CD4-positive, alpha-beta T cell treated with Interferon gamma for 1 hour (primary cell): ENCODE results near the gene MIB2.
A peak's percentile ranks its signal among the peaks of the same experiment; 100 is the strongest.
"Not testable (repeated sequence)": the region's sequence is repeated elsewhere in the genome, so short reads cannot be mapped to it uniquely, and the experiment has no call there.

Experiments
- DNase-seq: peaks from one replicate; pipeline ENCODE4 v3.0.0-alpha.2; 2020

The MIB2 gene

GRCh38 chr1:1662830-1663560 is 47.7 kb downstream of the MIB2 start:
- not testable (repeated sequence) for DNase-seq

GRCh38 chr1:1664318-1664717 is 49.0 kb downstream of the MIB2 start:
- not testable (repeated sequence) for DNase-seq

- no peak for DNase-seq
Observed at GRCh38 chr1:1664941-1665814, 49.9 kb downstream of the MIB2 start.

DNA sequence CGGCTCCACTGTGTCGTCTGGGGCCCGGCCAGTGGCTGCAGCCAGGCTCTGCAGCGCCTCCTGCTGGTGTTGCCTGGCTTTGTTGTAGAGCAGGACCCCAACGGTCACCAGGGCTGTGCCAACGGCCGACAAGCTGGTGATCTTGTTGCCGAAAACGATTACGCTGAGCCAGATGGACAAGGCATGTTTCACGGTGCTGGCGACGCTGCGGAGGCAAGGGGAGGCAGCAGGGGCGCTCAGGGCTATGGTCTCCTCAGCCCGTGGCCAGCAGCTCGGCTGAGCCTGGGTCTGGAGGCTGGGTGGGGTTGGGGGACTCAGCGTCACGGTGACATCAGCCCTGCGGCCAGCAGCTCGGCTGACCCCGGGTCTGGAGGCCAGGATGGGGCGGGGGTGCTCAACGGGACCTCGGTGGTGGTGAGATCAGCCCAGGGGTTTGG is 50.5 kb downstream of the MIB2 start:
- DNase-seq, result peak; percentile 9

GRCh38 chr1:1666526-1666925 is 51.2 kb downstream of the MIB2 start:
- DNase-seq, result no peak

DNA sequence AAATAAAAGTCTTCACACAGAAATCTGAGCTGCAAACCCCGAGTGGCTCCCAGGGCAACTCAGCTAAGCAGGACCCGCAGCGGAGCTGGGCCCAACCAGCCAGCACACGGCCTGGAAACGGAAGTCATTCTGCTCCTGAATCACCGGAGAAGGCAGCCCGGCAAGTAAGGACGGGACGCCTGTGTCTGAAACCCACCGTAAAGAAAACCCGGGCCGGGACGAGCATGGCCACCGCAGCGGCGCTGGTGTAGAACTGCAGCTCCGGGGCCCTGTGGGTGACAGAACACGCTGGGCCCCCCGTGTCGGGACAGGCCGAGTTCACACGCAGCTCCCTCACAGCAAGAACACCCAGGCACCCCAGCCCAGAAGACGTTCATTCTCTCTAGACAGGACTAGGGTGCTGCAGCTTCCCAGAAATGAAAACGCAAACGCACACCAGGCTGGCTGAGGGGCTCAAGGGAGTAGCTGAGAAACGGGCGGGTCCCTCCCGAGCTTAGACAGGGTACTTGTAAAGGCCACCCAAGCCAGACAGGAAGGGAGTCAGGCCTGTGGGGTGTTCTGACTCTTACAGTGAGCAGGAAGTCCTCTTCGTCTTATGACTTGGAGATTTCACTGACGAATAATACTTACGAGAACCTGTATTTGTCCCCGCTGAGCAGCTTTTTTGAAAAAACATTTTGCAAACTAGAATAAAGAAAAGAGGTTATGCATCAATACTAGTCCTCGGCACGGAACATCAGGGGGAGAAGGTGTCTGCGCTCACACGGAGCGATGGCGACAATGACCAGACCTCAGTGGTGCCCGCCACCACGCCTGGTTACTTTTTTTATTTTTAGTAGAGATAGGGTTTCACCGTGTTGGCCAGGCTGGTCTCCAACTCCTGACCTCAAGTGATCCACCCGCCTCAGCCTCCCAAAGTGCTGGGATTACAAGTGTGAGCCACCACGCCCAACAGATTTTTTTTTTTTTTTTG is 54.5 kb downstream of the MIB2 start:
- no peak for DNase-seq

GRCh38 chr1:1670866-1671265 is 55.6 kb downstream of the MIB2 start:
- no peak for DNase-seq

DNA sequence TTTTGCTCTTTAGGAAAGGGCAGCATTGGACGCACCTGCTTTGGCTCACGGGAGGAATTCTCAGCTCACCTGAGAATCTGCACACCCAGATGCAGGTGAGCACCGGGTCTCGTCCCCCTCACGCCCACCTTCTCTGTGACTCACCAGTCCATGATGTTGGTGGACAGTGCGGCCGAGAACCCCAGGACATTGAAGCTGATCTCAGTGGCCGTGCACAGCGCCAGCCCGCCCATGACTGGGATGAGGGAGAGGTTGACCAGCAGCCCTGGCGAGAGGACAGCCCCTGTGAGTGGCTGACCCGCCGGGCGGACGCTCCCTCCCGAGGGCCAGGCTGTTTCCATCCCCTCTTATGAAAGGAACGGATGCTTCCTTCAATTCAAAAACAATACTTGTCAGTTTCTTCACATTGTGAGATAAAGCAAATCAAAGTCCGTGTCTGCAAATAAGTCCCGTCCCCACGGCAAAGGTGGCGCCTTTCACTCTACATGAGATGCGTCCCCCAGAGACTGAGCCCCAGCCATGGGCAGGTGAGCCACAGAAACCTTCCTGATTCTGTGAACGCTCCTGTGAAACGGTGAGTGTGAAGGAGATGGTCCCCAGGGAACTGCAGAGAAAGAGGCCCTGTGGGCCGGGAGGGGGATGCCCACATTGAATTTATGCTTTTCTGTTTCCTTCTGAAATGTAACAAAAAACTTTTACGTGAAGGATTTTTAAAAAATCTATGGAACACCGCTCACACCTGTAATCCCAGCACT is 56.2 kb downstream of the MIB2 start:
- no peak for DNase-seq

DNA sequence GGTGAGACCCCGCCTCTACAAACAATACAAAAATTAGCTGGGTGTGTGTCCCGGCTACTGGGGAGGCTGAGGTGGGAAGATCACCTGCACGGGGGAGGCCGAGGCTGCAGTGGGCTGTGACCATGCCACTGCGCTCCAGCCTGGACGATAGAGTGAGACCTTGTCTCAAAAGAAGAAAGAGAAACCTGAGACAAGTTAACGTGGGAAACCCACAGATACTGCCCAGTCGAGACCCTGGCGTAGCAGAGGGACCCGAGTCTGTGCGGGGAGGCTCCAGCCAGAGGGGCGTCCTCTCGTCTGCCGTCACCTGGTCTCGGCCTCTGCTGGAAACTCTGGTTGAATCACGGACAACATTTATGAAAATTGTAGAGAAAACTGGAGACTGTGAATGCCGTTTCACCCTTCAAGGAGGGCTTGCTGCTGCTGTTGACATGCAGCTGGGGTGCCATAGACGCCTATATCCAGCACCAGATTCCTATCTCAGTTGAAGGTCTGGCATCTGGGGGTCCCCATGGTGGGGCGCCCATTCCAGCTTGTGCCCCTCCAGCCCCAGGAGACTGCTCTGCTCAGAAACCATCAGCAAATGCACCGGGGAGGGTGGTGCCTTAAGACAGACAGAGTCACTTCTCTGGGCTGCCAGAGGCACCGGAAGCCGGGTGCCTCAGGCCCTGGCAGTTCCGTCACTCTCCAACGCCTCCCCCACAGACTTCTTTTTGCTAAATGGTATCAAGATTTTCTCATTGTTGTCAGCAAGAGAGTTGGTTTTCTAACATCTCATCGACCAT is 57.1 kb downstream of the MIB2 start:
- no peak for DNase-seq

GRCh38 chr1:1674806-1675205 is 59.5 kb downstream of the MIB2 start:
- DNase-seq, result not testable (repeated sequence)

GRCh38 chr1:1675218-1675617 is 59.9 kb downstream of the MIB2 start:
- DNase-seq, result not testable (repeated sequence)

- not testable (repeated sequence) for DNase-seq
Observed at GRCh38 chr1:1676087-1676486, 60.8 kb downstream of the MIB2 start.

DNA sequence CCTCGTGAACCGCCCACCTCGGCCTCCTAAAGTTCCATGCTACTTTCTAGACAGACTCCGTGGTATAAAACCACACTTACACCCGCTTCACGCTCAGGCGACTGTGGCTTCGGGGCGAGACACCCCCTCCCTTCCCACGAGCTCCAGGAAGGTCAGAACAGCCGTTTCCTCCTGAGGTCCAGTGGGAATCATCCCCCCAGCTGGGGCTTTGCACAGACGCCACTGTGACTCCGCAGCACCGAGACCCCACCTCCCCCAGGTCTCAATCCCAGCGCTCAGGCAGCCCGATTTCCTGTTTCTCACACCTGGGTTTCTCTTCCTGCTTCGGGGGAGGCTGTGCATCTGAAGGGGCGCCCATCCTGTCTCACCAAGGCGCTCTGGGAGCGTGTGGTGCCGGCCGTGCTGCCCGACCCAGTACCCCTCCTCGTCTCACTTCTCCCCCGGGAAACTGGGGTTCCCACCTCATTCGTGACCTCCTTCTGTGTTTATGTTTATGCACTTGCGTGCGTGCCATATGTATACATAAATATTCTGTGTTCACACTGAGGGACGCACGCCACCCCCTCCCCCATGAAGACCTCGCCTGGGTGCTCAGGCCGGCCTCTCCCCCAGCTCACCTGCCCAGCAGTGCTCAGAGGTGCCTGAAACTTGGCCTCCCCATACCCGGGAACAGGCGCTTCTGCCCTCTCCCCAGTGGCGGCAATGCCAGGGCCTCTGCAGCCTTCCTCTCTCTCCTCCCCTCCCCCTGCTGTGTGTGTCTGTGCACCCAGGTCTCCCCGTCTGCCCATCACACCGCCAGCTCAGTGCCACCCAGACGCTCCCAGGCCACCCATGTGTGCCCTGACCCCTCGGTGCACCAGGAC is 62.6 kb downstream of the MIB2 start:
- peak; percentile 48 for DNase-seq

DNA sequence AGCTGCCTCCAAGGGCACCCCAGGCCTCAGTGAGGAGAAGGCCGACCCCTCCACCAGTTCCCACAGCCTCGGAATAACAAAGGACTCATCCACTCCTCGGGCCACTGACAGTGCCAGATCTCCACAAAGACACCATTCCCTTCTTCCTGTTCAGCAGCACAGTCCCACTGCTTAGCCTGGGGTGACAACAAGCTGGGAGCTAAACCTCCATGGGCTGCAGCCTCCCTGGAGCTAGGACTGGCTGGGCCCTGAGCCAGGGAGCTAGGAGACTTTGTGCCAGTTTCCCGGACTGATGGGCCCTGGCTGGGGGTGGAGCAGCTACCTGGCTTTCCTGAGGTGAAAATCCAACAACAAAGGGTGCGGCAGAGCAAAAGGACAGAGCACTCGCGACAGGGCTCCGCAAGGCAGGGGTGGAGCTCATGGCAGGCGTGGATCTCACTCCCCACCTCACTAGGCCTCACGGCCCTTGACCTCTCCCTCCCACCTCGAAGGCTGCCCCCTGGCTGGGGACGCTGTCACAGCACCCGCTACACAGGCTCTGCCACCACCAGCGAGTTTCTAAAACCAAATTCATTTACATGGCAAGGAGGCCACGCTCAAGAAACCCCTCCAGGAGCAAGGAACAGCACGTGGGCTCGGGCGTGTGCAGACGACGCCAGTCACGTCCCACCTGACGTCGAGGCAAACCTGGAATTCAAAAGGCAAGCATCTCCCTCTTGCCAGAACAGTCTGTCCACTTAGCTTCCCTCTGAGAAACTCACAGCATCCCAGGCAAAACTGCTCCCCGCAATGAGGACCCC is 63.5 kb downstream of the MIB2 start:
- no peak for DNase-seq
